HepG2 (cell line): ENCODE measurements around the gene ACSM2A. TPM values are rescaled to one million over a fixed set of nuclear protein-coding genes. Genes with fewer than 3 reads are reported as not detected.

ENCODE experiments used
- CEBPZ ChIP-seq: IDR thresholded peaks from 2 replicates; pipeline ENCODE4 v1.6.1; 2012; ENCODE audit warnings: low read length, improper control_type of control experiment
- FOSL2 ChIP-seq: sonication (generic); formaldehyde crosslinking; IDR thresholded peaks from 2 replicates; pipeline ENCODE4 v1.4.0; 2020; ENCODE audit warnings: missing genetic modification reagents
- GRHL1 ChIP-seq: sonication (generic); formaldehyde crosslinking; conservative IDR thresholded peaks from 2 replicates; pipeline ENCODE4 v1.8.0; 2022; ENCODE audit warnings: missing genetic modification reagents
- GTF2F1 ChIP-seq: fragments of 150-350 bp; IDR thresholded peaks from 2 replicates; pipeline ENCODE4 v1.6.1; 2014; ENCODE audit warnings: low read length
- HNF1A ChIP-seq, 2 experiments: sonication (generic) in 1 of 2; formaldehyde crosslinking in 1 of 2; IDR thresholded peaks; 2 replicates each; pipeline versions ENCODE4 v1.4.0 to v1.6.1; 2016 to 2020; ENCODE audit warnings: borderline replicate concordance in 1 of 2, low read depth in 1 of 2, mild to moderate bottlenecking in 1 of 2, missing genetic modification reagents in 1 of 2
- IRF9 ChIP-seq: sonication (generic); formaldehyde crosslinking; IDR thresholded peaks from 2 replicates; pipeline ENCODE4 v1.8.0; 2022; ENCODE audit warnings: missing genetic modification reagents, mild to moderate bottlenecking, borderline replicate concordance
- NFYC ChIP-seq: IDR thresholded peaks from 2 replicates; pipeline ENCODE4 v1.6.1; 2016; ENCODE audit warnings: missing genetic modification reagents, missing compliant biosample characterization
- NONO ChIP-seq, 2 experiments: fragments of 450-650 bp in 1 of 2; sonication (generic) in 1 of 2; formaldehyde crosslinking in 1 of 2; IDR thresholded peaks in 1 of 2; conservative IDR thresholded peaks in 1 of 2; 2 replicates each; pipeline versions ENCODE4 v1.6.1 to v1.8.0; 2017 to 2022; ENCODE audit warnings: mild to moderate bottlenecking in 1 of 2, missing genetic modification reagents in 1 of 2, moderate library complexity in 1 of 2
- PHF20 ChIP-seq: sonication (generic); formaldehyde crosslinking; IDR thresholded peaks from 2 replicates; pipeline ENCODE4 v1.5.0; 2020; ENCODE audit warnings: mild to moderate bottlenecking, missing genetic modification reagents
- RXRA ChIP-seq: sonication (generic); formaldehyde crosslinking; IDR thresholded peaks from 2 replicates; pipeline ENCODE4 v1.5.1; 2020; ENCODE audit warnings: missing genetic modification reagents
- SP2 ChIP-seq: sonication (generic); formaldehyde crosslinking; IDR thresholded peaks from 2 replicates; pipeline ENCODE4 v1.5.1; 2020; ENCODE audit warnings: mild to moderate bottlenecking, missing genetic modification reagents
- ZMYM4 ChIP-seq: sonication (generic); formaldehyde crosslinking; IDR thresholded peaks from 2 replicates; pipeline ENCODE4 v1.8.1; 2023; ENCODE audit warnings: mild to moderate bottlenecking, missing genetic modification reagents
- ZNF34 ChIP-seq: sonication (generic); formaldehyde crosslinking; IDR thresholded peaks from 2 replicates; pipeline ENCODE4 v1.4.0; 2020; ENCODE audit warnings: mild to moderate bottlenecking, missing genetic modification reagents, borderline replicate concordance
- polyA plus RNA-seq, 8 experiments: library from polyadenylated mRNA; depleted of rRNA in 3 of 8; stranded (reverse) in 7 of 8; unstranded in 1 of 8; fragments of >200 nt; fragmentation: Illumina TruSeq in 4 of 8; extraction: Trizol in 4 of 8; gene quantifications; 2 replicates each; pipeline versions ENCODE4 v1.2.1 to v1.2.3, GENCODE V29; 2011 to 2016; ENCODE audit warnings: low read depth in 4 of 8, missing spikeins in 1 of 8, mixed read lengths in 1 of 8; ENCODE audit not compliant: insufficient read depth in 1 of 8
- total RNA-seq, 5 experiments: library from RNA; depleted of rRNA; stranded (reverse); fragments of >200 nt; fragmentation: Illumina TruSeq; extraction: Trizol; gene quantifications; 2 replicates each; pipeline ENCODE4 v1.2.3, GENCODE V29; 2016; ENCODE audit warnings: low read depth in 1 of 5

ACSM2A gene
- total and polyA plus RNA-seq, 2 of the 13 experiments (the other 11 are each of a cell fraction or from before 2014, with no cell fraction given), result 11.4 to 16.3 TPM

- TF ChIP-seq IRF9 (CRISPR knock-in tag) (no peak), NFYC (CRISPR knock-in tag) (0 out of 2 replicates have a peak, but pooled peaks have one; percentile 36), GRHL1 (CRISPR knock-in tag) (no peak), RXRA (CRISPR knock-in tag) (peak; percentile 37; the same call in 1 of the 2 replicates), CEBPZ (no peak), ZNF34 (CRISPR knock-in tag) (no peak), GTF2F1 (no peak), SP2 (CRISPR knock-in tag) (no peak), FOSL2 (CRISPR knock-in tag) (peak; percentile 77), HNF1A (IDR thresholded peaks at IDR 0.05; ENCODE audit: low read depth) (peak; percentile 83), HNF1A (CRISPR knock-in tag; IDR thresholded peaks at IDR 0.05; ENCODE audit: borderline replicate concordance) (peak; percentile 94), NONO (IDR thresholded peaks at IDR 0.05) (no peak), NONO (CRISPR knock-in tag; conservative IDR thresholded peaks at IDR 0.05) (peak; percentile 79), ZMYM4 (CRISPR knock-in tag) (peak; percentile 96), PHF20 (CRISPR knock-in tag) (0 out of 2 replicates have a peak, but pooled peaks have one; percentile 34)
These were observed 27.0 kb upstream of the ACSM2A start (continued) for GRCh38 chr16:20424129-20424866.
